ENCODE measurements around the gene SIRT5. TPM values are rescaled to one million over a fixed set of nuclear protein-coding genes. Genes with fewer than 3 reads are reported as not detected.

SIRT5 gene
- polyA plus RNA-seq, 2 of the 4 experiments (the other 2 are of a cell fraction) = 5.1 to 7.8 TPM

DNA sequence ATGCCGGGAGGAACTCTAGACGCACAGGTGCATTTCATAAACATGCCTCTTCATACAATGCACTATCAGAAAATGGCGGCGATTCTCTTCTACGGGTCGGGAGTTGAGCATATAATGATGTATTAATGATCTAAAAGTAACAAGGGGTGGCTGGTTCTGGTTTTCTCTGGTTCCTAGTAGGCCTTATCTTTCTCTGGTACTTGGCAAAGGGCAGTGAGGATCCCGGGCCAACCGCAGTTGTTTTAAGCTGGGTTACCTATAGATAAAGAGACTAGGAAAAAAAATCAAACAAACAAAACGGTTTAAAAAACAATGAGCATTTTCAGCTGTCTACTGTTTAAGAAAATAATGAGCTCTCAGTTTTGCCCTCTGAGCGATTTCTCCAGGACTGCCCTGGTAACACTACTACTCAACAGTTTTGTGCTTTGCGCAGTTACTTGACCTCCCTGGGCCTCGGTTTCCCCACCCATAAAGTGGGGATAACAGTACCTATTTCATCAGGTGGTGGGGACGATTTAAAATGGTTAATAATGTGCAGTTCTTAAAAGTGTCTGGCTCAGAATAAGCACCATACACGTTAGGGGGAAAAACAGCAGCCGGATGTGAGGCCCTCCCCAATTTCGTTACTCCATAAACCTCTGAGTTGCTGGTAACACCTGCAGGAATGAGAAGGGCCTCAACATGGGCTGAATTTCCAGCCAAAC lies 1.3 kb upstream of the SIRT5 start:
- peaks cover 6% of the 10 kb centered on the region; the same call in 1 of the 3 replicates for H3K4me1 ChIP-seq
- ChIA-PET POLR2A (interaction anchor here (0.7 to 2.9 kb wide), 3 partner anchors 35 to 178 kb away, joined by 7 to 40 read pairs (median 11); partner anchors contain the start of gene NOL7), CTCF (interaction anchor here (0.6 to 2.2 kb wide), 2 partner anchors 213 to 241 kb away, joined by 3 to 4 read pairs; no protein-coding TSS in a partner anchor)
- DNase-seq (ENCODE audit: low read depth in 1 of 2, low spot score in 1 of 2) = no peak
- TF ChIP-seq EHF (CRISPR knock-in tag; IDR thresholded peaks at IDR 0.05) = no peak
- TF ChIP-seq FOSL2 (IDR thresholded peaks at IDR 0.05) = no peak
- TF ChIP-seq FOSL2 (CRISPR knock-in tag; IDR thresholded peaks at IDR 0.05) = no peak
- no peak for TF ChIP-seq ZSCAN20 (CRISPR knock-in tag; IDR thresholded peaks at IDR 0.05)
- TF ChIP-seq, protein P1, sequence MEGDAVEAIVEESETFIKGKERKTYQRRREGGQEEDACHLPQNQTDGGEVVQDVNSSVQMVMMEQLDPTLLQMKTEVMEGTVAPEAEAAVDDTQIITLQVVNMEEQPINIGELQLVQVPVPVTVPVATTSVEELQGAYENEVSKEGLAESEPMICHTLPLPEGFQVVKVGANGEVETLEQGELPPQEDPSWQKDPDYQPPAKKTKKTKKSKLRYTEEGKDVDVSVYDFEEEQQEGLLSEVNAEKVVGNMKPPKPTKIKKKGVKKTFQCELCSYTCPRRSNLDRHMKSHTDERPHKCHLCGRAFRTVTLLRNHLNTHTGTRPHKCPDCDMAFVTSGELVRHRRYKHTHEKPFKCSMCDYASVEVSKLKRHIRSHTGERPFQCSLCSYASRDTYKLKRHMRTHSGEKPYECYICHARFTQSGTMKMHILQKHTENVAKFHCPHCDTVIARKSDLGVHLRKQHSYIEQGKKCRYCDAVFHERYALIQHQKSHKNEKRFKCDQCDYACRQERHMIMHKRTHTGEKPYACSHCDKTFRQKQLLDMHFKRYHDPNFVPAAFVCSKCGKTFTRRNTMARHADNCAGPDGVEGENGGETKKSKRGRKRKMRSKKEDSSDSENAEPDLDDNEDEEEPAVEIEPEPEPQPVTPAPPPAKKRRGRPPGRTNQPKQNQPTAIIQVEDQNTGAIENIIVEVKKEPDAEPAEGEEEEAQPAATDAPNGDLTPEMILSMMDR (IDR thresholded peaks at IDR 0.05) = no peak
- no peak for TF ChIP-seq RAD21 (conservative IDR thresholded peaks at IDR 0.05 in 1 of 2, IDR thresholded peaks at IDR 0.05 in 1 of 2)
- TF ChIP-seq TFCP2L1 (CRISPR knock-in tag; IDR thresholded peaks at IDR 0.05) = no peak
- no peak for TF ChIP-seq HOXB5 (CRISPR knock-in tag; IDR thresholded peaks at IDR 0.05)
- TF ChIP-seq, protein P2, sequence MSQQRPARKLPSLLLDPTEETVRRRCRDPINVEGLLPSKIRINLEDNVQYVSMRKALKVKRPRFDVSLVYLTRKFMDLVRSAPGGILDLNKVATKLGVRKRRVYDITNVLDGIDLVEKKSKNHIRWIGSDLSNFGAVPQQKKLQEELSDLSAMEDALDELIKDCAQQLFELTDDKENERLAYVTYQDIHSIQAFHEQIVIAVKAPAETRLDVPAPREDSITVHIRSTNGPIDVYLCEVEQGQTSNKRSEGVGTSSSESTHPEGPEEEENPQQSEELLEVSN (IDR thresholded peaks at IDR 0.05; ENCODE audit: borderline replicate concordance, low read depth) = no peak
- TF ChIP-seq HOXB13 (CRISPR knock-in tag; IDR thresholded peaks at IDR 0.05; ENCODE audit: low read depth) = no peak
- TF ChIP-seq MAZ (IDR thresholded peaks at IDR 0.05; ENCODE audit: borderline replicate concordance, low read depth, low read length) = no peak
- TF ChIP-seq ESRRA (IDR thresholded peaks at IDR 0.05; ENCODE audit: borderline replicate concordance, low read length) = no peak
- TF ChIP-seq PHF8 (IDR thresholded peaks at IDR 0.05; ENCODE audit: borderline replicate concordance, low read depth) = no peak
- TF ChIP-seq MYC (IDR thresholded peaks at IDR 0.05; ENCODE audit: borderline replicate concordance, low read length) = no peak
- no peak for TF ChIP-seq RARB (CRISPR knock-in tag; IDR thresholded peaks at IDR 0.05)
- H3K4me2 ChIP-seq = peak overlapping the region; percentile 77
- ATAC-seq = no peak
- FAIRE-seq = no peak
- peak overlapping the region; percentile 91 for H3K4me3 ChIP-seq
- H3K27ac ChIP-seq = peak overlapping the region; percentile 99 to 100
- WGBS (ENCODE audit: missing lambda C conversion rate) = 81% methylated on average over 16 of the region's 16 CpGs
- peaks cover 10% of the 10 kb centered on the region; the same call in 2 of the 3 replicates for H3K9me3 ChIP-seq

DNA sequence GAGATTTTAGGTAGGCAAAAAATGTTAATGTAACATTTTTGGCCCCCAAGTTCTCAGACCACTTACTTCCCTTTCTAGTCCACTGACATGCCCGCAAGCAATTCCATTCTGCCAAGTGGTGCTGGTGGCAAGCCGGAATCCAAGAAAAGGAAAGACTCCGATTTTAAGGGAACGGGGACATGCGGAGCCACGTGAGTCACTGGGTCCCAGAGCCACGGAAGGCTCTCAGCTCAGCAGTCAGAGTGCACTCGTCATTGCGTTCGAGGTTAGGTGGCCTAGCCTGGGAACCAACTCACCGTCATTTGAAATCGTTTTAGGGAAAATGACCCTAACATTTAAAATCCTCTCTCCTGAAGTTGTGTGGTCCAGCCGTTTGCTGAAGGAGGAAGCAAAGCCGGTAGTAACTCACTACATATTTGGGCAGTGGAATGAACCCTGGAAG lies 711 bp upstream of the SIRT5 start:
- H3K4me3 ChIP-seq = peak overlapping the region; percentile 91
- ChIA-PET POLR2A (interaction anchor here (0.7 to 2.9 kb wide), 7 partner anchors 10 to 178 kb away, joined by 3 to 40 read pairs (median 7); partner anchors contain the start of genes GFOD1 and NOL7), CTCF (interaction anchor here (0.6 to 1.9 kb wide), 5 partner anchors 19 to 236 kb away, joined by 3 to 9 read pairs (median 5); no protein-coding TSS in a partner anchor)
- 3% methylated on average over 12 of the region's 14 CpGs for WGBS (ENCODE audit: missing lambda C conversion rate)
- no peak for ATAC-seq
- FAIRE-seq = no peak
- peak; percentile 25 to 29 for DNase-seq (ENCODE audit: low read depth in 1 of 2, low spot score in 1 of 2)
- peak overlapping the region; percentile 99 to 100 for H3K27ac ChIP-seq
- H3K9me3 ChIP-seq = peaks cover 10% of the 10 kb centered on the region; the same call in 2 of the 3 replicates
- peaks cover 6% of the 10 kb centered on the region; the same call in 1 of the 3 replicates for H3K4me1 ChIP-seq
- TF ChIP-seq ESRRA (IDR thresholded peaks at IDR 0.05; ENCODE audit: borderline replicate concordance, low read length) (no peak), RAD21 (conservative IDR thresholded peaks at IDR 0.05 in 1 of 2, IDR thresholded peaks at IDR 0.05 in 1 of 2) (no peak), RCOR1 (IDR thresholded peaks at IDR 0.05; ENCODE audit: low read depth, low read length) (no peak), ZNF302 (CRISPR knock-in tag; IDR thresholded peaks at IDR 0.05) (no peak), FOSL2 (IDR thresholded peaks at IDR 0.05) (no peak), FOSL2 (CRISPR knock-in tag; IDR thresholded peaks at IDR 0.05) (peak; percentile 20; the same call in 1 of the 2 replicates)
- TF ChIP-seq, protein P1 (IDR thresholded peaks at IDR 0.05) = no peak
- TF ChIP-seq, protein P3, sequence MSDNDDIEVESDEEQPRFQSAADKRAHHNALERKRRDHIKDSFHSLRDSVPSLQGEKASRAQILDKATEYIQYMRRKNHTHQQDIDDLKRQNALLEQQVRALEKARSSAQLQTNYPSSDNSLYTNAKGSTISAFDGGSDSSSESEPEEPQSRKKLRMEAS (IDR thresholded peaks at IDR 0.05) = 0 out of 2 replicates have a peak, but pooled peaks have one; percentile 33
- peak overlapping the region; percentile 77 for H3K4me2 ChIP-seq

Data from A549 (cell line).